ENCODE data around the gene ERC1.
"Not testable (repeated sequence)": the region's sequence is repeated elsewhere in the genome, so short reads cannot be mapped to it uniquely, and the experiment has no call there.

The ERC1 gene

DNA sequence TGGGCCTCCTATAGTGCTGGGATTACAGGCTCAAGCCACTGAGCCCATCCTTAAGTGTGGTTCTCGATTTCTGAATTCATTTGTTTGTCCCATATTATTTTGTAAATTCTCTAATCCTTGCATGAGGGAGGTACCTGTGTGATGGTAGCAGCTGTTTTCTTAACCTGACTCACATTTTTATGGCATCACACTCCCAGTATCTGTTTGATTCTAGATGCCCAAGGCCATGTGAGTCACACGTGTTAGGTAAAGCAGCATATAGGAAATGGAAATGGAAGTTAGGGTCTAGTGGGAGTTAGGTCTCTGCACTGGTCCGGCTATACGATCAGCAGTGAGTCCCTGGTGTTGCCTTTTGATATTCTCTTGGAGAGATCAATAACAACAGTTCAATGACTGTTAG lies 198.1 kb downstream of the ERC1 start:
- DNase-seq (ENCODE audit: low spot score): no peak

GRCh38 chr12:1195513-1195912 lies 204.5 kb downstream of the ERC1 start:
- no peak for DNase-seq (ENCODE audit: low spot score)

GRCh38 chr12:1197264-1198018 lies 206.4 kb downstream of the ERC1 start:
- DNase-seq (ENCODE audit: low spot score): no peak

GRCh38 chr12:1198854-1199253 lies 207.8 kb downstream of the ERC1 start:
- not testable (repeated sequence) for DNase-seq (ENCODE audit: low spot score)

GRCh38 chr12:1199700-1200099 lies 208.7 kb downstream of the ERC1 start:
- DNase-seq (ENCODE audit: low spot score): no peak

DNA sequence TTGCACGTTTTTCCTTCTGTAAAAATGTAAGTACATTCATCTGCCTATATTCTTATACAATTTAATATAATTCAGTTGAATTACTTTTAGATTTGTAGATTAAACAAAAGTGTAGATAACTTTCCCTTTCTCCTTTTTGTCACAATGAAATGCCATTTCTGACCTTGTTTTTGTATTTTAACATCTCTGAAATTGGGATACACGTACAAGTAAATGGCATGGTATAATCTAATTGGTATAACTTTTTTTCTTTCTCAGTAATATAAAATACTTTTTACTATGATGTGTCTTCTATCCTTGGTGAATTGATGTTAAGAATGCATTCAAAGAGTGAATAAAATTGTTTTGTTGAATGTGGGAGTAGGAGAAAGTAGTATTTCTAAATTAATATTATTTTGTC lies 210.0 kb downstream of the ERC1 start:
- no peak for DNase-seq (ENCODE audit: low spot score)

- DNase-seq (ENCODE audit: low spot score): no peak
Observed at GRCh38 chr12:1201886-1202285, 210.9 kb downstream of the ERC1 start.

DNA sequence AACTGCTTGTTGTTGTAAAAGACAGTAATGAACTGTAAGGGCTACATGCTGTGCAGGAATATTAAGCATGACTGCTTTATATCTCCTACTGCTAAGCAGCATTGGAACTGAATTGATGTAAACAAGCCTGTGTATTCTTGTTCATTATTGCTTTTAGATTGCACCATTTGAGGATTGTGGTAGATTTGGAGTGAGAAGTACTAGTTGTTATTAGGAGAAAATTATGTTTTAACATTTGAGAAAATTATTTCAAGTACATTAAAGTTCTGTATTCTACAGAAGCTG lies 212.7 kb downstream of the ERC1 start:
- no peak for DNase-seq (ENCODE audit: low spot score)

DNA sequence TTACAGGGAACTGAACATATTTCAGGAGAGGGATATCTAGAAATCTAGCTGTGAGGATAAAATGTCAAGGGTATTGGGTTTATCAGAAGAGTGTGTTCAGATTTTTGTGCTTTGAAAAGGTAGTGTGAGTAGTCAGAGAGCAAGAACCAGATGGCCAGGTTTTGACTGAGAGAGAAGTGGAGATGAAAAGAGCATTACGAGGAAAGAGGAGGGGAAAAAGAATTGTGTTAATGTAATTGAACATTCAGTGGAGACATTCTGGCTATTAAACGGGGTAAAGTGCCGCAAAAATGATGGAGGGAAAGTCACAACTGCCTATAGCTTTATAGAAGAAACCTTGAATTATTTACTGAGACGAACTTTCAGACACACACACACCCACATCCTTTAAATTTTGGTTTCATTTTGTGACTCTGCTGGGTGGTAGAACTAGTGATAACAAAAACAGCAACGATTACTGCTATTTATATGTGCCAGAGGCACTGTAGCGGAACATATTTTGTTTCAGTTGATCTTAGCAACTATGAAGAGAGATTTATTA lies 213.6 kb downstream of the ERC1 start:
- peak; percentile 90 for DNase-seq (ENCODE audit: low spot score)

GRCh38 chr12:1205512-1206060 lies 214.6 kb downstream of the ERC1 start:
- peak; percentile 43 for DNase-seq (ENCODE audit: low spot score)

- peak; percentile 37 for DNase-seq (ENCODE audit: low spot score)
Observed at GRCh38 chr12:1206118-1206734, 215.2 kb downstream of the ERC1 start.

DNA sequence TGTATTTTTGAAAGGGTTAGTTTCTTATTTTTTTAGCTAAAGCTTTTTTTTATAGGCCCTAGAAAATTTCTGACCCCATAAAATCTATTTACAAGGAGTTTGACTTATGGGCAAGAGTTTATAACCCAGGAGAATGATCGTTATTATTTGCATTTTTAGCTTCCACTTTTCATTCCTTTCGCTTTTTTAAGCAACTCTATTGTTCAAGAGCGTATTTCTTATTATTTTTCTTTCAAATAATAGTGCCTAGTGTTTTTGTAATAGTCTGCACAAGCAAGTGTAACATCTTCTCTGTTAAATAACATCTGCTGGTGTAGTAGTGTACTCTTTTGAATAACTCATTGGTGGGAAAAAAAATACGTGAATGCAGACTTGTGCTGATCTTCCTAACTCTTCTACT lies 216.3 kb downstream of the ERC1 start:
- no peak for DNase-seq (ENCODE audit: low spot score)

GRCh38 chr12:1208719-1209118 lies 217.7 kb downstream of the ERC1 start:
- DNase-seq (ENCODE audit: low spot score): not testable (repeated sequence)

GRCh38 chr12:1212526-1212925 lies 221.5 kb downstream of the ERC1 start:
- no peak for DNase-seq (ENCODE audit: low spot score)

- DNase-seq (ENCODE audit: low spot score): no peak
Observed at GRCh38 chr12:1213205-1213604, 222.2 kb downstream of the ERC1 start.

DNA sequence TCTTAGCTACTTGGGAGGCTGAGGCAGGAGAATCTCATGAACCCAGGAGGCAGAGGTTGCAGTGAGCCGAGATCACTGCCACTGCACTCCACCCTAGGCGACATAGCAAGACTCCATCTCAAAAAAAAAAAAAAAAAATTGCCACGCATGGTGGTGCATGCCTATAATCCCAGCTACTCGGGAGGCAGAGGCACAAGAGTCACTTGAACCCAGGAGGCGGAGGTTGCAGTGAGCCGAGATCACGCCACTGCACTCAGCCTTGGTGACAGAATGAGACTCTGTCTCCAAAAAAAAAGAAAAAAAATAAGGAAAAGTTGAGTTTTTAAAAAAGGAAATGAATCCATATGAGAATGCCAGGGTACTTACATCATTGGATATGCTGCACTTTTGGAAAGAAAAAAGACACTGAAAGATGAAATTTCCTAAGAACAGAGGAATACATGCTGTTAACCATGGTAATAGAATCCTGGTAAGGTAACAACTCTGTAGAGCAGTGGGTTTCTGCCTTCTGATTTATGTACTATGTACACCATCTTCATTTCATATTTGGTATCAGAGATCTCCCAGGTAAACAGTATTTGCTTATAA lies 222.7 kb downstream of the ERC1 start:
- no peak for DNase-seq (ENCODE audit: low spot score)

- no peak for DNase-seq (ENCODE audit: low spot score)
Observed at GRCh38 chr12:1216560-1216959, 225.5 kb downstream of the ERC1 start.

- no peak for DNase-seq (ENCODE audit: low spot score)
Observed at GRCh38 chr12:1217191-1217949, 226.3 kb downstream of the ERC1 start.

- DNase-seq (ENCODE audit: low spot score): no peak
Observed at GRCh38 chr12:1218369-1218768, 227.3 kb downstream of the ERC1 start.

DNA sequence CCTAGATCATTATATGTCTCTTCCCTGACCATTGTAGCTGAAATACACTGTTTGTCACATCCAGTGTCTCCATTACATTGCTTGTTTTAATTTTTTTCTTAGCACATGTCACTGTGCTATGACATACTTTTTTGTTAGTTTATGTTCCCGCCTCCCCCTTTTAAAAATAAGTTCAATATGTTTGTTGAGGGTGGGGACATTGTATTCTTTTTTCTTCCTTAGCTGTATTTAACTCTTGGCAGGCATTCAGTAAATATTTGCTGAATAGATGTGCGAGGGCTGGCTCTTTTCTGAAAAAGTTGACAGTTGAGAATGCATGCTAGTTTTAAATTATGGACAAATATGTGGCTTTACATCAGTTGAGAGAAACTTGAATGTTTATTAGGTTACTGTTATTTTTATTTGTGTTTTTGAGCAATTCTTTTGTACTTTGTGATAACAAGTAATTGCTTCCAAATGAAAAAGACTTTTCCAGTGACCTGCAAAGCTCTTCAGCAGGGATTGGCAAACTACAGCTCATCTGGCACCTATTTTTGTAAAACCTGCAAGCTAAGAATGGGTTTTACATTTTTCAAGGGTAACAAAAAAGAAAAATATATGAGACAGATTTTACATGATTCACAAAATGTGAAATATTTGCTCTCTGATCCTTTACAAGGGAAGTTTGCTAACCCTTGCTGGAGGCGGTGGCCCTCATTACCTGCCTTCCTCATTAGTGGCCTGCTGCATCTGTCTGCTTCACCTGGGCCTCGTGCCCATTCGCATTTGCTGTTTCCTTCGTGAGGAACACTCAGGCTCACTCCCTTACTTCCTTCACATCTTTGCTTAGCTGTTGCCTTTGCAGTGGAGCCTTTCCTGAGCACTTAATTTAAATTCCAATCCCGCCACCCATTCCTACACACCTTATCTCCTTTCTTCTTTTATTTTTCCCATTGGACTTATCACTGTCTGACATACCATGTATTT lies 229.4 kb downstream of the ERC1 start:
- DNase-seq (ENCODE audit: low spot score): no peak

All from NAMALWA (cell line).